Activated T-cell treated with anti-CD3 and anti-CD28 coated beads for 24 hours (primary cell): Measurements from ENCODE around the gene MAN2B2.
A peak's percentile ranks its signal among the peaks of the same experiment; 100 is the strongest.

Experiments used
- DNase-seq: peaks from one replicate; pipeline ENCODE4 v3.0.0-alpha.2; 2020; ENCODE audit warnings: low read depth

MAN2B2 gene

GRCh38 chr4:6546681-6547447, 28.1 kb upstream of the MAN2B2 start:
- peak; percentile 17 for DNase-seq

GRCh38 chr4:6548201-6548881, 26.6 kb upstream of the MAN2B2 start:
- DNase-seq, result no peak

GRCh38 chr4:6548882-6549230, 26.1 kb upstream of the MAN2B2 start:
- DNase-seq, result no peak

GRCh38 chr4:6549445-6549844, 25.5 kb upstream of the MAN2B2 start:
- no peak for DNase-seq

- DNase-seq, result no peak
Measured at GRCh38 chr4:6549890-6550620, 24.9 kb upstream of the MAN2B2 start.

GRCh38 chr4:6550821-6551220, 24.2 kb upstream of the MAN2B2 start:
- no peak for DNase-seq

- no peak for DNase-seq
Measured at GRCh38 chr4:6551660-6552059, 23.3 kb upstream of the MAN2B2 start.

GRCh38 chr4:6555519-6555918, 19.5 kb upstream of the MAN2B2 start:
- DNase-seq, result no peak

- no peak for DNase-seq
Measured at GRCh38 chr4:6556263-6556662, 18.7 kb upstream of the MAN2B2 start.

- DNase-seq, result no peak
Measured at GRCh38 chr4:6557185-6557584, 17.8 kb upstream of the MAN2B2 start.

GRCh38 chr4:6557856-6558255, 17.1 kb upstream of the MAN2B2 start:
- DNase-seq, result no peak

- no peak for DNase-seq
Measured at GRCh38 chr4:6560416-6561172, 14.4 kb upstream of the MAN2B2 start.

- DNase-seq, result no peak
Measured at GRCh38 chr4:6561173-6561516, 13.8 kb upstream of the MAN2B2 start.

- no peak for DNase-seq
Measured at GRCh38 chr4:6561706-6562371, 13.2 kb upstream of the MAN2B2 start.

GRCh38 chr4:6562931-6563901, 11.8 kb upstream of the MAN2B2 start:
- DNase-seq, result no peak

- DNase-seq, result no peak
Measured at GRCh38 chr4:6563935-6564645, 10.9 kb upstream of the MAN2B2 start.

- no peak for DNase-seq
Measured at GRCh38 chr4:6565691-6566390, 9.1 kb upstream of the MAN2B2 start.

GRCh38 chr4:6566391-6567190, 8.4 kb upstream of the MAN2B2 start:
- no peak for DNase-seq

GRCh38 chr4:6567218-6567617, 7.8 kb upstream of the MAN2B2 start:
- DNase-seq, result no peak
